Neural crest cell (in vitro differentiated cells): ENCODE measurements around the gene OXCT1. TPM values are rescaled to one million over a fixed set of nuclear protein-coding genes. Genes with fewer than 3 reads are reported as not detected.
A peak's percentile ranks its signal among the peaks of the same experiment; 100 is the strongest.

ENCODE experiments used
- DNase-seq: peaks from one replicate; pipeline ENCODE4 v3.0.0; 2021; ENCODE audit warnings: low read depth, mixed read lengths, low spot score
- H3K27ac Mint-ChIP-seq: one replicate; pipeline ENCODE4 v1.8.0; 2021; ENCODE audit warnings: mild to moderate bottlenecking, mixed read lengths; ENCODE audit not compliant: unreplicated experiment
- H3K27me3 Mint-ChIP-seq: 2 replicates; pipeline ENCODE4 v1.8.0; 2021; ENCODE audit warnings: low read depth, mild to moderate bottlenecking, mixed read lengths
- H3K36me3 Mint-ChIP-seq: 2 replicates; pipeline ENCODE4 v1.8.0; 2021; ENCODE audit warnings: low read depth, mild to moderate bottlenecking, mixed read lengths
- H3K4me1 Mint-ChIP-seq: 2 replicates; pipeline ENCODE4 v1.8.0; 2021; ENCODE audit warnings: mixed read lengths
- H3K4me3 Mint-ChIP-seq: one replicate; pipeline ENCODE4 v1.8.0; 2021; ENCODE audit warnings: mild to moderate bottlenecking, mixed read lengths
- H3K9me3 Mint-ChIP-seq: 2 replicates; pipeline ENCODE4 v1.8.0; 2021; ENCODE audit warnings: mixed read lengths
- long read RNA-seq: library from polyadenylated mRNA; unstranded; transcript quantifications from one replicate; pipeline ENCODE4 v2.0.0, GENCODE V29; 2020
- total RNA-seq: library from RNA; stranded (reverse); gene quantifications from 2 replicates; pipeline ENCODE4 v1.2.1, GENCODE V29; 2021
- TF ChIP-seq, protein P1 (sequence below): fragments of 200-600 bp; sonication (generic); conservative IDR thresholded peaks from 2 replicates; pipeline ENCODE4 v1.5.0; 2021; ENCODE audit warnings: antibody characterized with exemption, mild to moderate bottlenecking

The OXCT1 gene
- 30.2 and 33.0 TPM in 2 replicates for total RNA-seq
- long read RNA-seq, transcript OXCT1-201 (17 exons, 3,388 nt), result major isoform, 107 of 148 reads
- long read RNA-seq, partial matches to known transcripts, result 23 of 148 reads
- long read RNA-seq, other reads (novel, unspliced or antisense), result 16 of 148 reads

DNA sequence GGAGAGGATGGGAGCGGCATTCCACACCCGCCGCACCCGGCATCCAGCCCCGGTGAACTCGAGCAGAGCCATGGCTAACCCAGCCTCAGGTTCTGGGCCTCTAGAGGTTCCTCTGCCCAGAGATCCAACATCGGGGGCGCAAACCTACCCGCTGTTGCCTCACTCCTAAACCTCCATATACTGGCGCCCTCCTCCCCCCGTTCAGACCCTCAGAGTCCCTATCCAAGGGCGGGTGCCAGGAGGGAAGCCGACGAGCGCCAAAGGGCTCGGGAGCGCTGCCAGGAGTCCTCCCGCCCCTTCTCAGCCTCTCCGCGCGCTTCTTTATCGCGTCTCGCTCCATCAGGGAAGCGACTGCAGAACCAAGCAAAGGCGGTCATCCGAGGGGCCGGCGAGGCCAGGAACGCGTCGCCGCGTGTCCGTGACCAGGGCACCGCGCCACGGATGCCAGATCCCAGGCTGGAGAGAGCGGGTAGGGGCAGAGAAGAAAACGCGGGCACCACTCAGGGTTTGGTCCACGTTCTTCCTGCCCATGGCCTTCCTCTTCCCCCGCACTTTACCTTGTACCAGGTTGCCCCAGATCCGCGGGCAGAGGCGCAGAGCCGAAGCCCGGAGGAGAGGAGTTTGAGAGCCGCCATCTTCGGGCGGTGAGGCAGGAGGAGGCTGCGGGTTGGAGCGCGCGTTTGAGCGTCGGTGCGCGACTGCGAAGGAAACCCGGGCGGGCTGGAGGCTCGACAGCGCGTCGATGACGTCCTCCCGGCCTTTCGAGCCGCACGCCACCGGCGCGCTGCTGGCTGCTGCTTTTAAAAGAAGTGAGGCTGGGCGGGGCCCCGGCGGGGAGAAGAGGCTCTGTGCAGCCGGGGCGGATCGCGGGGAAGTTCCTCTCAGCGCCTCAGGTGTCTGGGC is at the start of gene OXCT1:
Gene OXCT1, minus strand, starts transcription at position 702 of the 903 bp plus-strand sequence. Its CDS starts 67 bp downstream, at position 635.
- peak within 1 kb of the TSS; percentile 82 for H3K27ac Mint-ChIP-seq
- TF ChIP-seq, protein P1, sequence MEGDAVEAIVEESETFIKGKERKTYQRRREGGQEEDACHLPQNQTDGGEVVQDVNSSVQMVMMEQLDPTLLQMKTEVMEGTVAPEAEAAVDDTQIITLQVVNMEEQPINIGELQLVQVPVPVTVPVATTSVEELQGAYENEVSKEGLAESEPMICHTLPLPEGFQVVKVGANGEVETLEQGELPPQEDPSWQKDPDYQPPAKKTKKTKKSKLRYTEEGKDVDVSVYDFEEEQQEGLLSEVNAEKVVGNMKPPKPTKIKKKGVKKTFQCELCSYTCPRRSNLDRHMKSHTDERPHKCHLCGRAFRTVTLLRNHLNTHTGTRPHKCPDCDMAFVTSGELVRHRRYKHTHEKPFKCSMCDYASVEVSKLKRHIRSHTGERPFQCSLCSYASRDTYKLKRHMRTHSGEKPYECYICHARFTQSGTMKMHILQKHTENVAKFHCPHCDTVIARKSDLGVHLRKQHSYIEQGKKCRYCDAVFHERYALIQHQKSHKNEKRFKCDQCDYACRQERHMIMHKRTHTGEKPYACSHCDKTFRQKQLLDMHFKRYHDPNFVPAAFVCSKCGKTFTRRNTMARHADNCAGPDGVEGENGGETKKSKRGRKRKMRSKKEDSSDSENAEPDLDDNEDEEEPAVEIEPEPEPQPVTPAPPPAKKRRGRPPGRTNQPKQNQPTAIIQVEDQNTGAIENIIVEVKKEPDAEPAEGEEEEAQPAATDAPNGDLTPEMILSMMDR, result no peak
- H3K4me3 Mint-ChIP-seq, result peak within 1 kb of the TSS; percentile 94
- peaks cover 25% of the 10 kb centered on the region for H3K4me1 Mint-ChIP-seq
- no peaks in the 10 kb centered on the region for H3K9me3 Mint-ChIP-seq
- no peaks in the 10 kb centered on the region for H3K36me3 Mint-ChIP-seq
- H3K27me3 Mint-ChIP-seq, result no peaks in the 10 kb centered on the region
- DNase-seq, result peak; percentile 68

DNA sequence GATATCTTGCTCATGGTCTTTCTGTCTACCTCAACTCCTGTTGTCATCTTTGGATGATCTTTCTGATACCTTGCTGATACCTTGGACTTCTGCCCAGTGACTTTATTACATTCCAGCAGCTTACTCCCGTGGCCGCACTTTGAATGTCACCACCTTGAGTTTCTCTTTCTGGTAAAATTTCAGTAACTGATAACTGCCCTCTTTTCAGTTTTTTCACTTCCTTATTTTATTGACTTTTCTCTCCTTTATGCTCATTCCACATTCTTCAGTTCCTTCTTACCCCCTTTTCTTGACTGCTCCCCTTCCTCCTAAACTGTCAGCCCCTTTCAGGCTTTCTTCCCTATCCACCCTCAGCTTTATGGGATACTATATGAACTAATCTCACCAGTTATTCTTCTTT is 47.9 kb upstream of the OXCT1 start:
- no peak for DNase-seq
- TF ChIP-seq, protein P1, result no peak
- H3K27me3 Mint-ChIP-seq, result no peaks in the 10 kb centered on the region
- peaks cover 22% of the 10 kb centered on the region for H3K36me3 Mint-ChIP-seq
- no peak overlapping the region for H3K27ac Mint-ChIP-seq
- no peak overlapping the region for H3K4me3 Mint-ChIP-seq
- H3K9me3 Mint-ChIP-seq, result no peaks in the 10 kb centered on the region
- H3K4me1 Mint-ChIP-seq, result no peaks in the 10 kb centered on the region

DNA sequence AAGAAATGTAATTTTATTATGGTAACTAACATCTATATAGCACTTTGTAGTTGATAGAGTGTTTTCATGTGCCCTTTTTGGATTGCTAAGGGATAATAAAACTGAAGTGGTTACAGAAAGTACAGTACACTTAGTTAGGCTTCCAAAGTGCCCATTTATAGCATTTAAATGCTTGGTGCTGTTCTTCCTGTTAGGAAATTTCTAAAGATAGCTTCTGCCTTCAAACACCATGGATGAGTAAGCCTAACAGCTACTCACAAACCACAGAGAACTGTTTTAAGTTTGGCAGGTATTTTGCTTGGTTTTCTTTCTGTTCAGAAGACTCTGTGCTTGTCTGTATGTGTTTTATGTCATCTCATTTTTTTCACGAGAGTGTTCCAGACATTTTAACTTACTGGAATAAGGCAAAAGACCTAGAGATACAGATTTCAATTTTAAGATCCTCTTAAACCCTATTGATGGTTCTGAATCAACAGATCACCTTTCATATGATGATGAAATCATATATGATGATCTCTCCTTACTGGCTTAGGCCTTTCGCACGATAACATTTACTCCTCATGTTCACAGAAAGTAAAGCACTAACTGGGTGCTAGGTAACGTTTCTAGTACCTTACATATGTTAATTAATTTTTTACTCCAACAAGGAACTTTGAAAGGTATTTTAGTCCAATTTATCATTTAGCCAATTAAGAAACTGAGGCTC is 38.3 kb upstream of the OXCT1 start:
- TF ChIP-seq, protein P1, result no peak
- peaks cover 12% of the 10 kb centered on the region for H3K36me3 Mint-ChIP-seq
- DNase-seq, result no peak
- peaks cover 31% of the 10 kb centered on the region for H3K4me1 Mint-ChIP-seq
- peaks cover 4% of the 10 kb centered on the region for H3K27me3 Mint-ChIP-seq
- no peaks in the 10 kb centered on the region for H3K9me3 Mint-ChIP-seq
- H3K4me3 Mint-ChIP-seq, result peak overlapping the region; percentile 50
- no peak overlapping the region for H3K27ac Mint-ChIP-seq

DNA sequence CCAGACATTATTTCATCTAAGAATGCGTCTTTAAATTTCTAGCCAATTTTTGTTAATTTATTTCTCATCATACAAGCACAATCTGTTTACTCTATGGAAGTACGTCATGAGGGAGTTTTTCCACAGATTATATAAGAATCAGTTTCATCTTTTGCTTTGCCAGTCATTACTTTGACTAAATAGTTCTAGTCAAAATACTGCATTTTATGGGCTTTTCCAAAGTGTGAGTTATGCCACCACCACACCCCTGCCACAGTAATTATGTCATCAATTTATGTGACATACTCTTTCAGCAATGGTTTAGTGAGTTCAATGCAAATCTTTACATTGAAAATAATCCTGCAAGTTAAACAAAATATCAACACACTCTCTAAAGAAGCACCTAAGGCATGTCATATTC is 35.9 kb upstream of the OXCT1 start:
- TF ChIP-seq, protein P1, result no peak
- no peak for DNase-seq
- Mint-ChIP-seq H3K27ac (no peak overlapping the region), H3K36me3 (peaks cover 11% of the 10 kb centered on the region), H3K9me3 (peaks cover 6% of the 10 kb centered on the region), H3K4me3 (peak overlapping the region; percentile 61), H3K27me3 (peaks cover 9% of the 10 kb centered on the region), H3K4me1 (peaks cover 34% of the 10 kb centered on the region)

DNA sequence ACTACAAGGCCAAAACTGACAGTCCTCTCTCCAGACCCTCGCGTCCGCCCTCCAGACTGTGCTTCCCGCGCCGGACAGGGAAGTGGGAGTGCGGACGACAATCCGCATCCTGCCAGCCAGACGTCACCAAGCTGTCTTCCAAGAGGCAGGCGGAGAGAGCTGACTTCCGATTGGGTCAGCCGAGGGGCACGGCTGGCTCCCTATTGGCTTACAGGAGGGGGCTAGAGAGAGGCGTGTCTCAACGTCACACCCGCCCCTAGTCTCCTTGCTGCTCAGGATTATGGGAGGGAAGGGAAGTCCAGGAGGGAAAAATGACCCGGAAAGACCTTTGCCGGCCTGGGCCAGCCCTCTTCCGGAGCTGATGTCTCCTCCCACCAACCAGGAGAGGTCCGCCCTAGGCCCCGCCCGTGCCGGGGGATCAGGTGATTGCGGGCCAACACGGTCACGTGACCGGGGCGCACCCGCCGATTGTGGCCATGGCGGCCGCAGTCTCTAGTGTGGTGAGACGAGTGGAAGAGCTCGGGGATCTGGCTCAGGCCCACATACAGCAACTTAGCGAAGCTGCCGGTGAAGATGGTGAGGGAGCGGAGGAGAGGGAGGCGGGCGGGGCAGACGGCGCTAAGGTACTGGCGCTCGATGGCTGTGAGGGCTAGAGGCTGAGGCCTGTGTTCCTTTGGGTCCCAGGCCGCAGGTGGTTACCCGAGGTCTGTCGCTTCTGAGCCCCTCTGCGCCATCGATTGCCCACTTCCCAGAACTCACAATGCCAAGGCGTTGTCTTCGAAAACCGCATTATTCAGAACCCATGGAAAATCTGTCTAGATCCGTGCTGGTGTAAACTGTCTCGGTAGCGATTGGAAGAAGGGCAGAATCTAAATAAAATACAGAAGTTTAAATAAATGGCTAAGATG is 33.9 kb upstream of the OXCT1 start, which contains the start of gene RIMOC1:
Gene RIMOC1, plus strand, starts transcription at position 453 of the 908 bp plus-strand sequence. Its CDS starts 24 bp downstream, at position 477.
- Mint-ChIP-seq H3K27me3 (peaks cover 12% of the 10 kb centered on the region), H3K4me3 (peak within 1 kb of the TSS; percentile 98), H3K36me3 (peaks cover 8% of the 10 kb centered on the region), H3K9me3 (peaks cover 6% of the 10 kb centered on the region), H3K27ac (peak within 1 kb of the TSS; percentile 98), H3K4me1 (peaks cover 34% of the 10 kb centered on the region)
- TF ChIP-seq, protein P1, result no peak
- peak; percentile 93 for DNase-seq
